ENCODE results near the gene PGBD1. TPM values are rescaled to one million over a fixed set of nuclear protein-coding genes. Genes with fewer than 3 reads are reported as not detected.

PGBD1 gene
- total RNA-seq, 1 donor from 2014 or later = 3.0 TPM

GRCh38 chr6:28264834-28265401 is 16.5 kb upstream of the PGBD1 start:
- Histone ChIP-seq H3K36me3 (no peaks in the 10 kb centered on the region), H3K9me3 (peaks cover 0 to 13% of the 10 kb centered on the region in 2 donors), H3K27me3 (no peaks in the 10 kb centered on the region), H3K4me1 (peaks cover 0 to 15% of the 10 kb centered on the region in 2 donors), H3K4me3 (no peak overlapping the region), H3K27ac (no peak overlapping the region)
- TF ChIP-seq, protein P1, sequence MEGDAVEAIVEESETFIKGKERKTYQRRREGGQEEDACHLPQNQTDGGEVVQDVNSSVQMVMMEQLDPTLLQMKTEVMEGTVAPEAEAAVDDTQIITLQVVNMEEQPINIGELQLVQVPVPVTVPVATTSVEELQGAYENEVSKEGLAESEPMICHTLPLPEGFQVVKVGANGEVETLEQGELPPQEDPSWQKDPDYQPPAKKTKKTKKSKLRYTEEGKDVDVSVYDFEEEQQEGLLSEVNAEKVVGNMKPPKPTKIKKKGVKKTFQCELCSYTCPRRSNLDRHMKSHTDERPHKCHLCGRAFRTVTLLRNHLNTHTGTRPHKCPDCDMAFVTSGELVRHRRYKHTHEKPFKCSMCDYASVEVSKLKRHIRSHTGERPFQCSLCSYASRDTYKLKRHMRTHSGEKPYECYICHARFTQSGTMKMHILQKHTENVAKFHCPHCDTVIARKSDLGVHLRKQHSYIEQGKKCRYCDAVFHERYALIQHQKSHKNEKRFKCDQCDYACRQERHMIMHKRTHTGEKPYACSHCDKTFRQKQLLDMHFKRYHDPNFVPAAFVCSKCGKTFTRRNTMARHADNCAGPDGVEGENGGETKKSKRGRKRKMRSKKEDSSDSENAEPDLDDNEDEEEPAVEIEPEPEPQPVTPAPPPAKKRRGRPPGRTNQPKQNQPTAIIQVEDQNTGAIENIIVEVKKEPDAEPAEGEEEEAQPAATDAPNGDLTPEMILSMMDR (IDR thresholded peaks at IDR 0.05) = no peak
- intact Hi-C loops (cut with DNase I) = loop anchor here (5.0 to 10.0 kb wide), 3 partner anchors 38 to 1800 kb away; partner anchors contain the start of genes POLR1H, PPP1R11 and ZSCAN9
- DNase-seq (ENCODE audit: low spot score in 2 of 2) = no peak

- peaks cover 0 to 15% of the 10 kb centered on the region in 2 donors for H3K4me1 ChIP-seq
- no peaks in the 10 kb centered on the region for H3K9me3 ChIP-seq
- peak overlapping the region; percentile 76 to 82 for H3K27ac ChIP-seq
- no peaks in the 10 kb centered on the region for H3K27me3 ChIP-seq
- TF ChIP-seq, protein P1 (IDR thresholded peaks at IDR 0.05) = no peak
- no peak for DNase-seq (ENCODE audit: low spot score in 2 of 2)
- H3K4me3 ChIP-seq = peak overlapping the region; percentile 70 to 80
- intact Hi-C loops (cut with DNase I) = loop anchor here (2.0 to 10.0 kb wide), 6 partner anchors 39 to 1798 kb away; partner anchors contain the start of genes POLR1H, PPP1R11, ZNF165 and ZSCAN9
- no peaks in the 10 kb centered on the region for H3K36me3 ChIP-seq
Observed at GRCh38 chr6:28266563-28266961, 14.8 kb upstream of the PGBD1 start.

- H3K4me3 ChIP-seq = peak within 1 kb of the TSS; percentile 70 to 80
- peaks cover 0 to 15% of the 10 kb centered on the region in 2 donors for H3K4me1 ChIP-seq
- TF ChIP-seq, protein P1 (IDR thresholded peaks at IDR 0.05) = no peak
- intact Hi-C loops (cut with DNase I) = loop anchor here (2.0 to 10.0 kb wide), 6 partner anchors 40 to 1798 kb away; partner anchors contain the start of genes POLR1H, PPP1R11, ZNF165 and ZSCAN9
- H3K27ac ChIP-seq = peak within 1 kb of the TSS; percentile 76 to 82
- peaks cover 3 to 5% of the 10 kb centered on the region in 2 donors for H3K36me3 ChIP-seq
- no peaks in the 10 kb centered on the region for H3K27me3 ChIP-seq
- no peaks in the 10 kb centered on the region for H3K9me3 ChIP-seq
- peak; percentile 21 to 89 for DNase-seq (ENCODE audit: low spot score in 2 of 2)
Observed at GRCh38 chr6:28266962-28267694, 14.2 kb upstream of the PGBD1 start, which contains the start of gene ZSCAN26. Gene ZSCAN26, plus strand, starts transcription at chr6:28267143. Its CDS starts 4,777 bp downstream, at chr6:28271920.

GRCh38 chr6:28267695-28268059 is 13.7 kb upstream of the PGBD1 start:
- TF ChIP-seq, protein P1 (IDR thresholded peaks at IDR 0.05) = no peak

DNA sequence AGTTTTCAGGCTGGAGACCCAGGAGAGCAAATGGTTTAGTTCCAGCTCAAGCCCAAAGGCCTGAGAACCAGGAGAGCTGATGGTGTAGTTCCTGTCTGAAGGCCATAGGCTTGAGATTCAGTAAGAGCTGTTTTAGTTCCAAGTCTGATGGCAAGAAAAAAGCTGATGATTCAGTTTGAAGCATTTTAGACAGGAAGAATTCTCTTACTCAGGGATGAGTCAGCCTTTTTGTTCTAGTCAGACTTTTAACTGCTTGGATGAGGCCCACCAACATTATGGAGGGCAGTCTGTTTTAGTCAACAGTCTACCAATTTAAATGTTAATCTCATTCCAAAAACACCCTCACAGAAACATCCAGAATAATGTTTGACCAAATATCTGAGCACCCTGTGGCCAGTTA is 11.9 kb upstream of the PGBD1 start:
- Histone ChIP-seq H3K27ac (no peak overlapping the region), H3K4me1 (peaks cover 0 to 15% of the 10 kb centered on the region in 2 donors), H3K36me3 (peaks cover 26 to 29% of the 10 kb centered on the region in 2 donors), H3K9me3 (no peaks in the 10 kb centered on the region), H3K27me3 (no peaks in the 10 kb centered on the region), H3K4me3 (no peak overlapping the region)
- TF ChIP-seq, protein P1 (IDR thresholded peaks at IDR 0.05) = no peak
- intact Hi-C loops (cut with DNase I) = loop anchor here (5.0 to 10.0 kb wide), 3 partner anchors 42 to 1795 kb away; partner anchors contain the start of genes POLR1H, PPP1R11 and ZSCAN9
- no peak for DNase-seq (ENCODE audit: low spot score in 2 of 2)

More at GRCh38 chr6:28267695-28268059, 13.7 kb upstream of the PGBD1 start:
- Histone ChIP-seq H3K4me1 (peaks cover 0 to 15% of the 10 kb centered on the region in 2 donors), H3K9me3 (no peaks in the 10 kb centered on the region), H3K27ac (peak overlapping the region in 1 of 2 donors; percentile 76), H3K27me3 (no peaks in the 10 kb centered on the region), H3K36me3 (peaks cover 8 to 11% of the 10 kb centered on the region in 2 donors), H3K4me3 (peak overlapping the region; percentile 70 to 80)
- DNase-seq (ENCODE audit: low spot score in 2 of 2) = no peak
- intact Hi-C loops (cut with DNase I) = loop anchor here (2.0 to 10.0 kb wide), 6 partner anchors 40 to 1797 kb away; partner anchors contain the start of genes POLR1H, PPP1R11, ZNF165 and ZSCAN9

Data from ascending aorta (tissue), 2 donors.